Astrocyte of the spinal cord (primary cell): Measurements from ENCODE around the gene OR8B4.
"Not testable (repeated sequence)": the region's sequence is repeated elsewhere in the genome, so short reads cannot be mapped to it uniquely, and the experiment has no call there.

Source experiments
- DNase-seq: peaks from one replicate; pipeline ENCODE4 v3.0.0; 2011; ENCODE audit warnings: low read depth, low spot score
- H3K4me3 ChIP-seq: 2 replicates; pipeline ENCODE4 v1.5.1; 2011; ENCODE audit warnings: low read depth, mild to moderate bottlenecking, low read length, moderate library complexity
- in situ Hi-C: cut with HindIII; loops from 2 replicates; pipeline ENCODE4 v1.10.0; 2017; ENCODE audit warnings: low sequenced_read_pairs
- TF ChIP-seq, protein P1 (sequence below): IDR thresholded peaks from 2 replicates; pipeline ENCODE4 v1.5.1; 2012; ENCODE audit warnings: low read depth, mild to moderate bottlenecking, low read length, inconsistent platforms

Gene OR8B4

DNA sequence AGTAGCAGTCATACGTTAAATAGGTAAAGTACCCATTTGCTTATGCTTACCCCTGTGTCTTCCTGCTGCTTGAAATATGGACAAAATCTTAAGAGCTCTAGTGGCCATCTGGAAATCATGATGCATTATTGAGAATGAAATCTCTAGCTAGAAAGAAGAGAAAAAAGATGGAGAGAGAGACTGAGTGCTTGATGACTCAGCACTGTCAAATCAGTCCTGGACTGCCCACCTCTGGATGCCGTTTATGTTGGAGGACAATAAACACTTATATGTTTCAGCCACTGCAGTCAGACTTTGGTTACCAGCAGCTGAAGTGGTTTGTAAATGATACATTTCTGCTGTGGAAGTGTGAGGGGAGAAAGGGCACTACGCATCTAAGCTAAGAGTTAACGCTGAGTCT lies 3.6 kb downstream of the OR8B4 start:
- no peak for DNase-seq
- no peak overlapping the region for H3K4me3 ChIP-seq
- in situ Hi-C loops, result no loop called here
- TF ChIP-seq, protein P1, sequence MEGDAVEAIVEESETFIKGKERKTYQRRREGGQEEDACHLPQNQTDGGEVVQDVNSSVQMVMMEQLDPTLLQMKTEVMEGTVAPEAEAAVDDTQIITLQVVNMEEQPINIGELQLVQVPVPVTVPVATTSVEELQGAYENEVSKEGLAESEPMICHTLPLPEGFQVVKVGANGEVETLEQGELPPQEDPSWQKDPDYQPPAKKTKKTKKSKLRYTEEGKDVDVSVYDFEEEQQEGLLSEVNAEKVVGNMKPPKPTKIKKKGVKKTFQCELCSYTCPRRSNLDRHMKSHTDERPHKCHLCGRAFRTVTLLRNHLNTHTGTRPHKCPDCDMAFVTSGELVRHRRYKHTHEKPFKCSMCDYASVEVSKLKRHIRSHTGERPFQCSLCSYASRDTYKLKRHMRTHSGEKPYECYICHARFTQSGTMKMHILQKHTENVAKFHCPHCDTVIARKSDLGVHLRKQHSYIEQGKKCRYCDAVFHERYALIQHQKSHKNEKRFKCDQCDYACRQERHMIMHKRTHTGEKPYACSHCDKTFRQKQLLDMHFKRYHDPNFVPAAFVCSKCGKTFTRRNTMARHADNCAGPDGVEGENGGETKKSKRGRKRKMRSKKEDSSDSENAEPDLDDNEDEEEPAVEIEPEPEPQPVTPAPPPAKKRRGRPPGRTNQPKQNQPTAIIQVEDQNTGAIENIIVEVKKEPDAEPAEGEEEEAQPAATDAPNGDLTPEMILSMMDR, result no peak

DNA sequence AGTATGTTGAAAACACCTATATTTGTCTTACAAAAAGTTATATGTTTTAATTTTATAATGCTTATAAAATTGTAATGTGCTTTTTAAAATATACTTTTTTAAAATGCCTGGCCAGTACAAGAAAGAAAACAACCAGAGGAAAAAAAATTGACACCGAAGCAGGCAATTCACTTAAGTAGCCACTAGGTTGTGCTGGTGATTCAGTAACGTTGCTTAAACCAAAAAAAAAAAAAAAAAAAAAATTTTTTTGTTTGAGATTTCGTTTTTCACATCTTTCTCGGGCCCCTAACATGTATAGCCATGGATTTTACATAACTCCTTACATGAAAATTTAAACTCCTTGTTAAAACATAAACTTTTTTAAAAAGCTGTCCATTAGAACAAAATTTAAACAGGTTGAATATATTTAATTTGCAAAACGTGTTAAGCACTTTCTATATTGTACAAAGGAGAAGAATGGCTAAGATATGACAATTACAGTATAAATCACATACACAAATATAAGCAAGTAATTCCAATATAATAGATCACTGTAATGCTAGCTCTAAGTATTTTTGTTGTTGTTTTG lies 9.2 kb downstream of the OR8B4 start:
- peak; percentile 64 for DNase-seq
- in situ Hi-C loops, result no loop called here
- TF ChIP-seq, protein P1, result peak; percentile 71
- H3K4me3 ChIP-seq, result no peak overlapping the region

DNA sequence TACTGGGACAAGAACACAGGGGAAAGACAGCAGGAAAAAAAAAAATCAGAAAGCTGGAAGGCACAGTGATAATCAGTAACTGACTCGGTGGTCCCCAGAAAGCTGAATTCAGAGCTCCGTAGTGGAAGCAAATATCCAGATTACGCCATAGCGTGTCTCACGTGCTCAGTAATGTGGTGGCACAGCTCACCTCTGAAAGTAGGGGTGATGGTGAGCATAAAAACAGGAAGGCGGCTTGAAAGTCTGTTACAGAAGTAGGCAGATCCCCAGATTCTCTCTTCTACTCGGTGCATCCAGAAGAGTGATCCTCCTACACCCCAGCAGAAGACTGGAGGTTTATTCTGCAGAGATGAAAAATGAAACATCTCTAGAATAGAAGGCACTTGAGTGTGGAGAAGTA lies 14.8 kb downstream of the OR8B4 start:
- in situ Hi-C loops, result no loop called here
- no peak for DNase-seq
- TF ChIP-seq, protein P1, result no peak
- no peak overlapping the region for H3K4me3 ChIP-seq

DNA sequence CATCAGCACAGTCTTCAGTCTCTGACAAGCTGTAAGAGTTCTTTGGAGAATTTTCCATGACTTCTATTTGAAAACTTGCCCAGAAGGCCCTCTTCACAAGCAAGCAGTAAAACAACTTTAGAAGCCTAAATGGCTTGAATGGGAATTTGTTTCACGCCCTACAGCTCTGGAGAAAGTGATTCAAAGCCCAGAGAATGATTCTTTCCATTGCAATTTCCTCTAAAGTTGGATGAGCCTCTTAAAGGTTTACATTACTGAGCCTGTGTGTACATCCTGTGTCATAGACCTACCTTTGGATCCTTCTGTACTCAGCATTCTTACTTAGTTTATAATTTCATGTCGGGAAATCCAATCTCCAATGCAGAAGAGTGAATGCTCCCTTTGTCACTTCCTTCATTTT lies 19.1 kb downstream of the OR8B4 start:
- TF ChIP-seq, protein P1, result no peak
- DNase-seq, result peak; percentile 7
- H3K4me3 ChIP-seq, result no peak overlapping the region
- in situ Hi-C loops, result no loop called here

DNA sequence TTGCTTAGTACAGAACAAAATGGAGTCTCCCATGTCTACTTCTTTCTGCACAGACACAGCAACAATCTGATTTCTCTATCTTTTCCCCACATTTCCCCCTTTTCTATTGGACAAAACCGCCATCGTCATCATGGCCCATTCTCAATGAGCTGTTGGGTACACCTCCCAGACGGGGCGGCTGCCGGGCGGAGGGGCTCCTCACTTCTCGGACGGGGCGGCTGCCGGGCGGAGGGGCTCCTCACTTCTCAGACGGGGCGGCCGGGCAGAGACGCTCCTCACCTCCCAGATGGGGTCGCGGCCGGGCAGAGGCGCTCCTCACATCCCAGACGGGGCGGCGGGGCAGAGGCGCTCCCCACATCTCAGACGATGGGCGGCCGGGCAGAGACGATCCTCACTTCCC lies 21.5 kb downstream of the OR8B4 start:
- H3K4me3 ChIP-seq, DNase-seq, in situ Hi-C loops: not testable (repeated sequence)

DNA sequence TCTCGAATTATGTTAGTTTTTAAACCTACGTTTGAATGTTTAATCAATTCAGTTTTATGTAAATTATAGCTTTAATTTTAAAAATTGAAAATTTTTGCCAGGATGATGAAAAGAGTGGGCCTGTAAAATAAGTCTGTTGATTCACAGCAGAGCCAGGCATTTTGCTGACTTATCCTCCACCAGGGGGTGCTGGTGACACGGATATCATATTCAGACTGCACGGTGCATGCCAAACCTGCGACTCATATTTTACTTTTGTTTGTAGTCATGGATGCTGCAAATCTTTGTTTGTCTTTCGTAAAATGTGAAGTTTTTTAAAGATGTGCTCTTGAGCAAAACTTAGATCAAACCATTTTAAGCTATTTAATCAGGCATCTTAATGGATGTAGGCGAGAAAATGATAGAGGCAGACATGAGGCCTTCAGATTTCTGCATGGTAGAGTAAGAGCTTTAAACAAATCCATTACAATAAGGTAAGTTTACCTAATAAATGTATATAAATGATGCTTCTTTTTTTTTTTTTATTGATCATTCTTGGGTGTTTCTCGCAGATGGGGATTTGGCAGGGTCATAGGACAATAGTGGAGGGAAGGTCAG lies 22.2 kb downstream of the OR8B4 start:
- in situ Hi-C loops, result no loop called here
- DNase-seq, result peak; percentile 88
- no peak overlapping the region for H3K4me3 ChIP-seq

DNA sequence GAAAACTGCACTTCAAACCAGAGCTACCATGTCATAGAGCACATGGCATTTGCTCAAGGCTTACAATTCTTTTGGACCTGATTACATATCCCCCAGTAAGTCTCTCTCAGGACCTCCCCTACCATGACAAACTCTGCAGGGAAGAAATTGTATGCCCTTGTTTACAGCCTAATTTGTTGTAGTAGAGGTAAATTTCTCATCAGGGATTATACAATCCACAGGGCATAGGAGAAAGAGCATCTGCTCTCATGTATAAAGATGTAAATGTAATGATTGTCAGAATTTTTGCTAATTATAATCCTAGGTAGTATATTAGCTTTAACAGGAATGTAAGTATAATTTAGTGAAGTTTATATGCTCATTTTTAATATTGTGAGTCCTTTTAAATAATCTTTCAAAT lies 25.7 kb downstream of the OR8B4 start, which contains the start of gene OR8B3:
OR8B3 (minus strand) TSS at position 101 of the 400 bp plus-strand sequence. CDS start 1,673 bp downstream, outside the sequence.
- DNase-seq, result no peak
- no peak within 1 kb of the TSS for H3K4me3 ChIP-seq
- in situ Hi-C loops, result no loop called here
- TF ChIP-seq, protein P1, result no peak

More for the DNA sequence above, 22.2 kb downstream of the OR8B4 start:
- TF ChIP-seq, protein P1, result peak; percentile 88

DNA sequence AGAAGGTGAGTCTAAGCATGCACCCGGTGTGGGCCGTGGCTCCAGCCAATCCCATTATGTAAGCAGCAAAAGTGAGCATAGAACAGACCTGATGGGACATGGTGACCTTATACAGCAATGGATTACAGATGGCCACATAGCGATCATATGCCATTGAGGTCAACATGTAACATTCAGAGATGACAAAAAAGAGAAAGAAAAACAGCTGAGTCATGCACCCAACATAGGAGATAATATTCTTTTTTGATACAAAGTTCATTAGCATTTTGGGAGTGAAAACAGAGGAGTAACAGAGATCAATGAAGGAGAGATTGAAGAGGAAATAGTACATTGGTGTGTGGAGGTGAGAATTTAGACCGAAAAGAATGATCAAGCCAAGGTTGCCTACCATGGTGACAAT lies 27.8 kb downstream of the OR8B4 start:
- DNase-seq, H3K4me3 ChIP-seq, in situ Hi-C loops: not testable (repeated sequence)
